ENCODE data around the gene NAB1. TPM values are rescaled to one million over a fixed set of nuclear protein-coding genes. Genes with fewer than 3 reads are reported as not detected.

Gene NAB1
- total RNA-seq, 1 experiment from 2014 or later, result 36.9 TPM

- H3K9ac ChIP-seq (ENCODE audit: extremely low read depth, insufficient read length, low read length), result no peak overlapping the region
- H3K18ac ChIP-seq (ENCODE audit: insufficient read length, low read depth, low read length), result no peak overlapping the region
- H2BK12ac ChIP-seq (ENCODE audit: insufficient read length, low read depth, low read length), result no peak overlapping the region
- H3K56ac ChIP-seq (ENCODE audit: insufficient read length, low read depth, low read length), result no peak overlapping the region
- no peak overlapping the region for H3K4ac ChIP-seq (ENCODE audit: low read depth, low read length)
- H4K8ac ChIP-seq (replicated peaks; ENCODE audit: insufficient read length, low read depth, low read length), result no peak overlapping the region
- H2BK5ac ChIP-seq (ENCODE audit: insufficient read length, low read length), result no peak overlapping the region
- H3K27me3 Mint-ChIP-seq (ENCODE audit: low read depth), result no peaks in the 10 kb centered on the region
- H3K4me1 Mint-ChIP-seq, result peaks cover 0 to 3% of the 10 kb centered on the region in 2 experiments; a peak in 1 of 4 replicates
- no peaks in the 10 kb centered on the region for H3K9me3 ChIP-seq (ENCODE audit: control insufficient read depth, low read depth, low read length)
- H3K36me3 Mint-ChIP-seq (ENCODE audit: insufficient read depth in 1 of 3, low read depth in 3 of 3), result no peaks in the 10 kb centered on the region
- no peaks in the 10 kb centered on the region for H3K9me3 Mint-ChIP-seq
- no peak overlapping the region for H3K4me2 ChIP-seq (ENCODE audit: insufficient read depth, insufficient read length, low read length)
- no peak overlapping the region for H2AK5ac ChIP-seq (ENCODE audit: insufficient read length, low read length)
- no peak overlapping the region for H3K27ac ChIP-seq (ENCODE audit: insufficient read length, low read depth, low read length)
- H2BK120ac ChIP-seq (ENCODE audit: low read depth, low read length, poor library complexity, severe bottlenecking), result no peak overlapping the region
- no peaks in the 10 kb centered on the region for H3K4me1 ChIP-seq (ENCODE audit: insufficient read depth, low read length)
- no peak overlapping the region for H3K4me3 Mint-ChIP-seq
- no peaks in the 10 kb centered on the region for H4K20me1 ChIP-seq (ENCODE audit: control insufficient read depth, insufficient read depth, insufficient read length)
- no peak overlapping the region for H2BK15ac ChIP-seq (ENCODE audit: low read depth, low read length)
- H2BK20ac ChIP-seq (ENCODE audit: low read depth, low read length, poor library complexity, severe bottlenecking), result no peak overlapping the region
- no peak for DNase-seq
- H3K27ac Mint-ChIP-seq, result no peak overlapping the region
- H3K27me3 ChIP-seq (ENCODE audit: insufficient read depth, low read length), result no peaks in the 10 kb centered on the region
- H3K23ac ChIP-seq (ENCODE audit: insufficient read length, low read depth, low read length), result no peak overlapping the region
- H2AFZ ChIP-seq (ENCODE audit: low read length), result peak overlapping the region; percentile 40
- no peaks in the 10 kb centered on the region for H3K79me1 ChIP-seq (ENCODE audit: insufficient read depth, low read depth, low read length, poor library complexity, severe bottlenecking)
- no peak overlapping the region for H4K91ac ChIP-seq (ENCODE audit: insufficient read length, low read depth, low read length)
- no peak overlapping the region for H3K14ac ChIP-seq (ENCODE audit: insufficient read depth, low read length)
- H3T11ph ChIP-seq (ENCODE audit: low read length), result no peak overlapping the region
- no peaks in the 10 kb centered on the region for H3K79me2 ChIP-seq (ENCODE audit: insufficient read depth, low read length)
- H3K23me2 ChIP-seq (ENCODE audit: insufficient read length, low read depth, low read length, poor library complexity, severe bottlenecking), result no peaks in the 10 kb centered on the region
- no peak overlapping the region for H4K5ac ChIP-seq (ENCODE audit: insufficient read length, low read depth, low read length)
- no peak for TF ChIP-seq CTCF (conservative IDR thresholded peaks at IDR 0.05)
Observed at GRCh38 chr2:190625691-190626090, 23.2 kb upstream of the NAB1 start.
